ENCODE measurements around the gene SARS2.

The SARS2 gene

DNA sequence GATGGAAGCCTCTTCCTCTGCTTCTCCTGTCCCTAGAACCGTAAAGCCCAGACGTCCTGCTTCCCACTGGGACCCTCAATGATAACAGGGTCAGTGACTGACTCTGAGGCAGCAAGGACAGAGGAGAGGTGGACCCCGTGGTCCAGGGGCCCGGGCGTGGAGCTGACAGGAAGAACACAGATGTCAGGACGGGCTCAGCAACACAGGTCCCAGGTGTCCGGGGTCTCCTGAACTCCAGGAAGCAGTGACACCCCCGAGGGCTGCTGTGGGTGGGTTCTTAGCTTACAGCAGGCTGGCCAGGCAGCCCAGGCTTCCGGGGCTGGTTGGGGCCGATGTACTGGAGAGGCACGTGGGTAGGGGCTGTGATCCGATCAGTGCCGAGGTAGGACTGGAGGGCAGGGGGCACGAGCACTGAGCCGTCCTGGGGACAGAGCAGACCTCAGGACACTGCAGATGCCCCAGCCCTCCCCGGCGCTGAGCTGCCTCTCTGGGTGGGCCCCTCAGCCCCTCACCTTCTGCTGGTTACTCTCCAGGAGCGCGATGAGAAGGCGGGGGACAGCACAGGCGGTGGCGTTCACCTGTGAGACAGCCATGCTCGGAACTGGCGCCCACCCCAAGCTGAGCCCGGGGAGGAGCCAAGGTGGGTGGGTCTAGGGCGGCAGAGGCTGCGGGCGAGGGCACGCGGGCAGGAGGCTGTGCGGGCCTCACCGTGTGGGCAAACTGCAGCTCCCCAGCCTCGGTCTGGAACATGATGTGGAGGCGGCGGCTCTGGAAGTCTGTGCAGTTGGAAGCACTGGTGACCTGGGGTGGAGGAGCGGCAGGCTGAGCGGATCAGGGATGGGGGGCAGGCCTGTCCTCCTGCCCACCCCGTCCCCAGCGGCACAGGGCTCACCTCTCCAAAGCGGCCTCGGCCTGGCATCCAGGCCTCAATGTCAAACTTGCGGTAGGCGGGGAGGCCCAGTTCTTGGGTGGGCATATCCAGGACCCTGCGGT lies 14.9 kb downstream of the SARS2 start:
- no peaks in the 10 kb centered on the region for H3K36me3 ChIP-seq (ENCODE audit: insufficient read depth, low read length)
- no peak overlapping the region for H2AFZ ChIP-seq (ENCODE audit: low read length, unreplicated experiment)
- H3K4me1 ChIP-seq (ENCODE audit: control insufficient read depth, insufficient read depth, low read length, unreplicated experiment) = no peaks in the 10 kb centered on the region
- no peaks in the 10 kb centered on the region for H3K27me3 ChIP-seq (ENCODE audit: insufficient read depth, low read length)
- H3K4me3 ChIP-seq (ENCODE audit: low read depth, low read length) = no peak overlapping the region
- no peaks in the 10 kb centered on the region for H3K79me2 ChIP-seq (ENCODE audit: control insufficient read depth, insufficient read depth, low read length, unreplicated experiment)
- no peak overlapping the region for H3K27ac ChIP-seq (ENCODE audit: low read depth, low read length)

DNA sequence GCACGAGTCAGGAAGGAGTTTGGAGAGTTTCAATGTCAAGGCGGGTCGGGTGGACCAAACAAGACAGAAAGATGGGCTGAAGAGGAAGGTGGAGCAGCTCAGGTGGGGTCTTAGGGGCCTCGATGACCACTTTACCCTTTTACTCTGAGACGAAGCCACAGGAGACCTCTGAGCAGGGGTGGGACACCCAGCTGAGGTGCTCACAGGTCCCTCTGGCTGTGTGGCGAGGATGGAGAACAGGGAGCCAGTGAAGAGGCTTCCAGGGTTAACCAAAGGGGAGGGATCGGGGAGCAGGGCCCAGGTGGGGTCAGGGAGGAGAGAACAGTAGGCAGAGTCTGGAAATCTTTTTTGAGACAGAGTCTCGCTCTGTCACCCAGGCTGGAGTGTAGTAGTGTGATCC lies 16.6 kb downstream of the SARS2 start:
- Histone ChIP-seq H3K79me2 (ENCODE audit: control insufficient read depth, insufficient read depth, low read length, unreplicated experiment) (no peaks in the 10 kb centered on the region), H2AFZ (ENCODE audit: low read length, unreplicated experiment) (no peak overlapping the region), H3K4me1 (ENCODE audit: control insufficient read depth, insufficient read depth, low read length, unreplicated experiment) (no peaks in the 10 kb centered on the region), H3K36me3 (ENCODE audit: insufficient read depth, low read length) (no peaks in the 10 kb centered on the region), H3K4me3 (ENCODE audit: low read depth, low read length) (no peak overlapping the region), H3K27me3 (ENCODE audit: insufficient read depth, low read length) (no peaks in the 10 kb centered on the region), H3K27ac (ENCODE audit: low read depth, low read length) (no peak overlapping the region)

DNA sequence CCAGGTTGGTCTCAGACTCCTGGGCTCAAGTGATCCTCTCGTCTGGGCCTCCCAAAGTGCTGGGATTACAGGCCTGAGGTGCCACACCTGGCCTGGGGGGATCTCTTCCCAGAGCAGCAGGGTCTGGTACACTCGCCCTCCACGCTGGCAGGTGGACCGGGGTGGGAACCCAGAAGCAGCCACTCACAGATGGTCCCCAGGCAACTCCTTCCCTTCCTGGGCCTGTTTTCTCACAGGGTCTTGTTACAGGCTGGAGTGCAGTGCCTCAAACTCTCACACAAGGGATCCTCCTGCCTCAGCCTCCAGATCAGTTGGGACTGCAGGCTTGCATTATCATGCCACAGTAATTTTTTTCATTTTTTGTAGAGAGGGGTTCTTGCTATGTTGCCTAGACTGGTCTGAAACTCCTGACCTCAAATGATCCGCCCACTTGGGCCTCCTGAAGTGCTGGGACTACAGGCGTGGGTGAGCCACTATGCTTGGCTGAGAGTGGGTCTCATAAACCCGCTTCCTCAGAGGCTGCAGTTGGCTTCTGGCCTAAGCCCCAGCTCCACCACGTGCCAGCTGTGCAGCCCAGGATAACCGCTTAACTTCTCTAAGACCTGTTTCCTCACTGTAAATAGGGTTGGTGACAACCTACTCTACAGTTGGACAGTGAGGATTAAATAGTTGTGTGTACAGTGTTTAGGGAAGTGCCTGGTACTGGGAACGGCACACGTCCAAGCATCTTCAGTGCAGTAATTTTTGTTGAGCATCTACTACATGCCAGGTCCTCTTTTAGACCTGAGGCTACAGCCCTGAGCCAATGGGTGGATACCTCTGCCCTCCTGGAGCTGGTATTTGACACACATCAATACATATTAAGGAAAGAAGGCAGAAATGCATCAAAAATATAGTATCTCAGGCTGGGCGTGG lies 17.7 kb downstream of the SARS2 start:
- no peak overlapping the region for H3K27ac ChIP-seq (ENCODE audit: low read depth, low read length)

GRCh38 chr19:38911388-38912001 lies 19.1 kb downstream of the SARS2 start:
- Histone ChIP-seq H3K27ac (ENCODE audit: low read depth, low read length) (no peak overlapping the region), H3K4me3 (ENCODE audit: low read depth, low read length) (no peak overlapping the region), H3K36me3 (ENCODE audit: insufficient read depth, low read length) (peaks cover 10% of the 10 kb centered on the region; the same call in 1 of the 2 replicates), H2AFZ (ENCODE audit: low read length, unreplicated experiment) (no peak overlapping the region), H3K79me2 (ENCODE audit: control insufficient read depth, insufficient read depth, low read length, unreplicated experiment) (no peaks in the 10 kb centered on the region), H3K27me3 (ENCODE audit: insufficient read depth, low read length) (no peaks in the 10 kb centered on the region), H3K4me1 (ENCODE audit: control insufficient read depth, insufficient read depth, low read length, unreplicated experiment) (no peaks in the 10 kb centered on the region)

More for the DNA sequence above, 17.7 kb downstream of the SARS2 start:
- H2AFZ ChIP-seq (ENCODE audit: low read length, unreplicated experiment) = no peak overlapping the region
- H3K4me3 ChIP-seq (ENCODE audit: low read depth, low read length) = no peak overlapping the region
- H3K27me3 ChIP-seq (ENCODE audit: insufficient read depth, low read length) = no peaks in the 10 kb centered on the region
- 0 out of 2 replicates have a peak, but pooled peaks cover 1% of the 10 kb centered on the region for H3K36me3 ChIP-seq (ENCODE audit: insufficient read depth, low read length)
- no peaks in the 10 kb centered on the region for H3K4me1 ChIP-seq (ENCODE audit: control insufficient read depth, insufficient read depth, low read length, unreplicated experiment)
- H3K79me2 ChIP-seq (ENCODE audit: control insufficient read depth, insufficient read depth, low read length, unreplicated experiment) = no peaks in the 10 kb centered on the region

DNA sequence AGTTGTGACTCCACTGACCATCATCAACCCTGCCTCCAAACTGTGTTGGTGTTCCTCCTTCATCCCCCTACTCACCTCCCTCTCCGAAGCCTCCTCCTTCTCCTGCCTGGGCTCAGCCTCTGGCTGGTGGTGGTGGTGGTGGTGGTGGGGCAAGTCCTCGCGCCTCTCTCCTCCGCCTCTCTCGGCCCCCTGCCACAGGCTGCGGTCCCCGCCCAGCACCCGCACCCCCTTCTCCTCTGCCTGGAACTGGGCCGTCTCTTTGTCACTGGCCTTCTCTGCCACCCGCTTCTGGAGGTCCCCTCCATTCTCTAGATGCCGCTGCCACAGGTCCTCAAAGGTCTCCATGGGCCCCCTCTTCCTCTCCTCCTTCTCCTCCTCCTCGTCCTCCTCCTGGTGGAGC lies 20.1 kb downstream of the SARS2 start:
- H3K36me3 ChIP-seq (ENCODE audit: insufficient read depth, low read length) = peaks cover 13% of the 10 kb centered on the region; the same call in 1 of the 2 replicates
- no peak overlapping the region for H3K4me3 ChIP-seq (ENCODE audit: low read depth, low read length)
- H3K27me3 ChIP-seq (ENCODE audit: insufficient read depth, low read length) = no peaks in the 10 kb centered on the region
- no peaks in the 10 kb centered on the region for H3K4me1 ChIP-seq (ENCODE audit: control insufficient read depth, insufficient read depth, low read length, unreplicated experiment)
- H3K27ac ChIP-seq (ENCODE audit: low read depth, low read length) = no peak overlapping the region
- no peaks in the 10 kb centered on the region for H3K79me2 ChIP-seq (ENCODE audit: control insufficient read depth, insufficient read depth, low read length, unreplicated experiment)
- H2AFZ ChIP-seq (ENCODE audit: low read length, unreplicated experiment) = no peak overlapping the region

DNA sequence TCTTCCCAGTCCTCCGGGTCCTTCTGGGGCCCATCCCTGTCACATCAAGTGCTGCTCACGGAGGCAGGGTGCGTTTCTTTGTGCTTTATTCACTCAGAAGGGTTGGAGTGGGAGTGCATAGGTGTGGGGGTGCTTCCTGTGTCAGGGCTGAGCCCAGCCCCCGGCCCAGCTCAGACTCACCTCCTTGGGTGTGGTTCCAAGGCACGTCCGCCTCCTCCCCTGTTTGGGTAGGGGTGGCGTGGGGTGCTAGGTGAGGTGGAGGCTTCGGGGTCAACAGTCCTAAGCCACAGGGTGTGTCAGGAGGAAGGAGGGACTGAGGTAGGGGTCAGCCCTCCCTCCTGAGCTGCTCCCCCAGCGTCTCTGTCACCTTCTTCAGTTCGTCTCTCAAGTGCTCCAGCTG lies 21.7 kb downstream of the SARS2 start:
- H3K27ac ChIP-seq (ENCODE audit: low read depth, low read length) = no peak overlapping the region
- no peaks in the 10 kb centered on the region for H3K79me2 ChIP-seq (ENCODE audit: control insufficient read depth, insufficient read depth, low read length, unreplicated experiment)
- no peaks in the 10 kb centered on the region for H3K27me3 ChIP-seq (ENCODE audit: insufficient read depth, low read length)
- H3K36me3 ChIP-seq (ENCODE audit: insufficient read depth, low read length) = peaks cover 15% of the 10 kb centered on the region; the same call in 1 of the 2 replicates
- H3K4me1 ChIP-seq (ENCODE audit: control insufficient read depth, insufficient read depth, low read length, unreplicated experiment) = no peaks in the 10 kb centered on the region
- H3K4me3 ChIP-seq (ENCODE audit: low read depth, low read length) = no peak overlapping the region
- no peak overlapping the region for H2AFZ ChIP-seq (ENCODE audit: low read length, unreplicated experiment)

DNA sequence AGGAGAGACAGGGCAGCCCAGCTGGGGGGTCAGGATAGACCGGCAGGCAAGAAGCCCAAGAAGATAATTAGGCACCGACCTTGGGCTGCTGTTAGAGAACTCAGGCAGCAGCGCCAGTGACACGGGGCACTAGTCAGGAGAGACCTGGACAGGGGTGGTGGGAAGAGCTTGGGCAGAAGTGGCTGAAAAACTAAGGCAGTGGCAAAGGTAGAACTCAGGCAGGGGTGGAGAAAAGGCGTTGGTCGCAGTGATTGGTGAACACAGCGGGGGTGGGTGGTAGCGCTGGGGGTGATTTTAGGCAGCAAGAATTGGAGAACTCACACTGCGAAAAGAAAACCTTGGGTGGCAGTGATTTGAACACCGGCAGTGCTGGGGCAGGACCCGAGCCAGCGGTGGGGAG lies 22.9 kb downstream of the SARS2 start:
- Histone ChIP-seq H3K4me3 (ENCODE audit: low read depth, low read length) (no peak overlapping the region), H3K27me3 (ENCODE audit: insufficient read depth, low read length) (no peaks in the 10 kb centered on the region), H3K79me2 (ENCODE audit: control insufficient read depth, insufficient read depth, low read length, unreplicated experiment) (no peaks in the 10 kb centered on the region), H2AFZ (ENCODE audit: low read length, unreplicated experiment) (no peak overlapping the region), H3K4me1 (ENCODE audit: control insufficient read depth, insufficient read depth, low read length, unreplicated experiment) (no peaks in the 10 kb centered on the region), H3K36me3 (ENCODE audit: insufficient read depth, low read length) (peaks cover 15% of the 10 kb centered on the region; the same call in 1 of the 2 replicates), H3K27ac (ENCODE audit: low read depth, low read length) (no peak overlapping the region)

DNA sequence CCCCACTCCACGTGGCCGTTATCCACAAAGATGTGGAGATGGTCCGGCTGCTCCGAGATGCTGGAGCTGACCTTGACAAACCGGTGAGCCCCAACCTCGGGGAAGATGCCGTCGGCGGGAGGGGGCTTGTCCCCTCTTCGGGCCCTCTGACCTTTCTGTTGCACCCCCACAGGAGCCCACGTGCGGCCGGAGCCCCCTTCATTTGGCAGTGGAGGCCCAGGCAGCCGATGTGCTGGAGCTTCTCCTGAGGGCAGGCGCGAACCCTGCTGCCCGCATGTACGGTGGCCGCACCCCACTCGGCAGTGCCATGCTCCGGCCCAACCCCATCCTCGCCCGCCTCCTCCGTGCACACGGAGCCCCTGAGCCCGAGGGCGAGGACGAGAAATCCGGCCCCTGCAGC lies 23.3 kb downstream of the SARS2 start:
- H3K27me3 ChIP-seq (ENCODE audit: insufficient read depth, low read length) = no peaks in the 10 kb centered on the region
- H3K4me1 ChIP-seq (ENCODE audit: control insufficient read depth, insufficient read depth, low read length, unreplicated experiment) = no peaks in the 10 kb centered on the region
- no peak overlapping the region for H3K4me3 ChIP-seq (ENCODE audit: low read depth, low read length)
- H2AFZ ChIP-seq (ENCODE audit: low read length, unreplicated experiment) = no peak overlapping the region
- peaks cover 15% of the 10 kb centered on the region; the same call in 1 of the 2 replicates for H3K36me3 ChIP-seq (ENCODE audit: insufficient read depth, low read length)
- H3K27ac ChIP-seq (ENCODE audit: low read depth, low read length) = no peak overlapping the region
- no peaks in the 10 kb centered on the region for H3K79me2 ChIP-seq (ENCODE audit: control insufficient read depth, insufficient read depth, low read length, unreplicated experiment)

DNA sequence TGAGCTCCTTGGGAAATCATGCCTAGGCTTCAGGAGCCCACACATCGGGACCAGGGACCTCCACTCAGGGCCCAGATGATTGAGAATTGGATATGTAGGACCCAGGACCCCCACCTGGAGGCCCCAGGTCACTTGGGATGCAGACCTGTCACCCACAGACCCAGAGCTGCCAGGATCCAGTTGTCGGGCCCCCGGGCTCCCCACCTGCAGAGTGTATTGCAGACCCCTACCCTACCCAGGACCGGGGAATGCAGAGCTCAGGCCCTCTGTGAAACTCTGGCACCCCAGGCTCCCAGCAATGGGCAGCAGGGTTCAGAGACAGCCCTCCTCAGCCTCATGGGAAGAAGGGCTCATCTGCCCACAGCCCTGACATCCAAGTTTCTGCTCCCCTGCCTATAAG lies 24.9 kb downstream of the SARS2 start:
- Histone ChIP-seq H2AFZ (ENCODE audit: low read length, unreplicated experiment) (no peak overlapping the region), H3K79me2 (ENCODE audit: control insufficient read depth, insufficient read depth, low read length, unreplicated experiment) (no peaks in the 10 kb centered on the region), H3K4me1 (ENCODE audit: control insufficient read depth, insufficient read depth, low read length, unreplicated experiment) (no peaks in the 10 kb centered on the region), H3K27me3 (ENCODE audit: insufficient read depth, low read length) (no peaks in the 10 kb centered on the region), H3K27ac (ENCODE audit: low read depth, low read length) (no peak overlapping the region), H3K4me3 (ENCODE audit: low read depth, low read length) (no peak overlapping the region), H3K36me3 (ENCODE audit: insufficient read depth, low read length) (peaks cover 15% of the 10 kb centered on the region; the same call in 1 of the 2 replicates)

Measured in ACC112 (cell line).